Measurements from ENCODE around the gene NFIX. TPM values are rescaled to one million over a fixed set of nuclear protein-coding genes. Genes with fewer than 3 reads are reported as not detected.

Gene NFIX
- total and polyA plus RNA-seq, 7 donors: 22.2 to 347 (median 220) TPM

DNA sequence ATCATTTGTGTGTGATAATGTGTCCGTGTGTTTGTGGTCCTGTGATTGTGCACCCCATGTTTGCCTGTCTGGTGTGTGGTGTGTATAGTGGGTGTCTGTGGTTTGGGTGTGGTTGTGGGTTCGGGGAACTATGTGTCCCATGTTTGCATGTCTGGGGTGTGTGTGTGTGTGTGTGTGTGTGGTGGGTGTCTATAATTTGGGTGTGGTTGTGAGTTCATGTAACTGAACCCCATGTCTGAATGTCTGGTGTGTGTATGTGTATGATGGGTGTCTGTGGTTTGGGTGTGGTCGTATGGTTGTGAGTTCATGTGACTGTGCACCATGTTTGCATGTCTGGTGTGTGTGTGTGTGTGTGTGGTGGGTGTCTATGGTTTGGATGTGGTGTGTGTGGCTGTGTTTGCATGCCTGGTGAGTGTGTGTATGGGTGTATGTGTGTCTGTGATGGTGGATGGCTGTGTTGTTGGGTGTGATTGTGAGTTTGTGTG, 11.1 kb upstream of the NFIX start:
- H3K36me3 ChIP-seq (ENCODE audit: insufficient read depth in 1 of 2, low read depth in 1 of 2): no peaks in the 10 kb centered on the region
- peak overlapping the region; percentile 83 for H3K27ac ChIP-seq
- no peaks in the 10 kb centered on the region for H3K9me3 ChIP-seq
- intact Hi-C loops (cut with DNase I): loop anchor here (1.0 to 2.0 kb wide), 4 partner anchors 24 to 79 kb away; no protein-coding TSS in a partner anchor
- DNase-seq (no peak), ATAC-seq (peak in 1 of 4 donors; percentile 9)
- no peak overlapping the region for H3K4me3 ChIP-seq
- TF ChIP-seq, protein P1, sequence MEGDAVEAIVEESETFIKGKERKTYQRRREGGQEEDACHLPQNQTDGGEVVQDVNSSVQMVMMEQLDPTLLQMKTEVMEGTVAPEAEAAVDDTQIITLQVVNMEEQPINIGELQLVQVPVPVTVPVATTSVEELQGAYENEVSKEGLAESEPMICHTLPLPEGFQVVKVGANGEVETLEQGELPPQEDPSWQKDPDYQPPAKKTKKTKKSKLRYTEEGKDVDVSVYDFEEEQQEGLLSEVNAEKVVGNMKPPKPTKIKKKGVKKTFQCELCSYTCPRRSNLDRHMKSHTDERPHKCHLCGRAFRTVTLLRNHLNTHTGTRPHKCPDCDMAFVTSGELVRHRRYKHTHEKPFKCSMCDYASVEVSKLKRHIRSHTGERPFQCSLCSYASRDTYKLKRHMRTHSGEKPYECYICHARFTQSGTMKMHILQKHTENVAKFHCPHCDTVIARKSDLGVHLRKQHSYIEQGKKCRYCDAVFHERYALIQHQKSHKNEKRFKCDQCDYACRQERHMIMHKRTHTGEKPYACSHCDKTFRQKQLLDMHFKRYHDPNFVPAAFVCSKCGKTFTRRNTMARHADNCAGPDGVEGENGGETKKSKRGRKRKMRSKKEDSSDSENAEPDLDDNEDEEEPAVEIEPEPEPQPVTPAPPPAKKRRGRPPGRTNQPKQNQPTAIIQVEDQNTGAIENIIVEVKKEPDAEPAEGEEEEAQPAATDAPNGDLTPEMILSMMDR (IDR thresholded peaks at IDR 0.05): no peak
- 75 to 86% (median 80%) methylated on average over 3 of the region's 3 CpGs for WGBS, 3 donors
- H3K27me3 ChIP-seq (ENCODE audit: insufficient read depth in 3 of 3, low read length in 2 of 3): no peaks in the 10 kb centered on the region
- peaks cover 16% of the 10 kb centered on the region for H3K4me1 ChIP-seq

DNA sequence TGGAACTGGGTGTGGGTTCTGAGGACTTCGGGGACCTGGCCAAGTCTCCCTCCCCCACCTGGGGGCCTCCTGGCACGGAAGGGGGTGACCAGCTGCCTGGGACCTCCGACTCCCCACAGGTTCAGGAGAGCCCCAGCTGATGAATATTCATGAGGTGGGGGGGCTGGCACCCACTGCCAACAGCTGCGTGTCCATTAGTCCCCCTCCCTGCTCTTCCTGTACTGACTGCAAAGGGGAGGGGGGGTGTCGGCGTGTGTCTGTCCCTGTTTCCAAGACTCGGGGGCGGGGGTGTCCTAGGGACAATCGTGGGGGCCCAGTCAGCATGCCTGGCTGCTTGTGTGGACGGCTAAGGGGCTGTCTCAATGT, 10.6 kb upstream of the NFIX start:
- DNase-seq (peak in 1 of 2 donors; percentile 31), ATAC-seq (peak in 3 of 4 donors; percentile 13 to 44 (median 14))
- H3K4me3 ChIP-seq: peak overlapping the region; percentile 18
- WGBS, 3 donors: 17 to 23% (median 21%) methylated on average over 8 to 10 of the region's 10 CpGs
- peaks cover 16% of the 10 kb centered on the region for H3K4me1 ChIP-seq
- intact Hi-C loops (cut with DNase I): loop anchor here (1.0 to 2.0 kb wide), 4 partner anchors 24 to 78 kb away; no protein-coding TSS in a partner anchor
- no peaks in the 10 kb centered on the region for H3K27me3 ChIP-seq (ENCODE audit: insufficient read depth in 3 of 3, low read length in 2 of 3)
- H3K36me3 ChIP-seq (ENCODE audit: insufficient read depth in 1 of 2, low read depth in 1 of 2): no peaks in the 10 kb centered on the region
- H3K27ac ChIP-seq: peak overlapping the region; percentile 83
- TF ChIP-seq, protein P1 (IDR thresholded peaks at IDR 0.05): no peak
- no peaks in the 10 kb centered on the region for H3K9me3 ChIP-seq

GRCh38 chr19:12985049-12985776, 10.1 kb upstream of the NFIX start:
- 15 to 20% (median 20%) methylated on average over 16 of the region's 16 CpGs for WGBS, 3 donors
- ATAC-seq: peak; percentile 90 to 95 (median 91)
- H3K36me3 ChIP-seq (ENCODE audit: insufficient read depth in 1 of 2, low read depth in 1 of 2): no peaks in the 10 kb centered on the region
- no peaks in the 10 kb centered on the region for H3K9me3 ChIP-seq
- intact Hi-C loops (cut with DNase I): loop anchor here (2.0 kb wide), 3 partner anchors 48 to 78 kb away; no protein-coding TSS in a partner anchor
- H3K27ac ChIP-seq: peak overlapping the region; percentile 83
- TF ChIP-seq, protein P1 (IDR thresholded peaks at IDR 0.05): no peak
- peaks cover 16% of the 10 kb centered on the region for H3K4me1 ChIP-seq
- DNase-seq: peak; percentile 84 to 92
- H3K4me3 ChIP-seq: peak overlapping the region; percentile 18
- H3K27me3 ChIP-seq (ENCODE audit: insufficient read depth in 3 of 3, low read length in 2 of 3): no peaks in the 10 kb centered on the region

GRCh38 chr19:12986726-12987125, 8.5 kb upstream of the NFIX start:
- H3K36me3 ChIP-seq (ENCODE audit: insufficient read depth in 1 of 2, low read depth in 1 of 2): no peaks in the 10 kb centered on the region

More at GRCh38 chr19:12986726-12987125, 8.5 kb upstream of the NFIX start:
- H3K27me3 ChIP-seq (ENCODE audit: insufficient read depth in 3 of 3, low read length in 2 of 3): no peaks in the 10 kb centered on the region
- H3K4me1 ChIP-seq: peaks cover 16% of the 10 kb centered on the region
- H3K4me3 ChIP-seq: no peak overlapping the region
- TF ChIP-seq, protein P1 (IDR thresholded peaks at IDR 0.05): no peak
- ATAC-seq (no peak), DNase-seq (no peak)
- no peak overlapping the region for H3K27ac ChIP-seq
- no peaks in the 10 kb centered on the region for H3K9me3 ChIP-seq
- intact Hi-C loops (cut with DNase I): no loop called here
- WGBS, 3 donors: 93 to 97% (median 94%) methylated on average over 12 of the region's 12 CpGs

All from psoas muscle (tissue), 8 donors.